ENCODE results near the gene IFI27.

- TF ChIP-seq EZH2 (IDR thresholded peaks at IDR 0.05) (no peak), POLR2AphosphoS5 (IDR thresholded peaks at IDR 0.05; ENCODE audit: borderline replicate concordance, low read depth, low read length) (no peak)
Observed at GRCh38 chr14:94079891-94080620, 30.5 kb upstream of the IFI27 start.

All from SK-N-MC (cell line).